Measurements from ENCODE around the gene TMEM165. TPM values are rescaled to one million over a fixed set of nuclear protein-coding genes. Genes with fewer than 3 reads are reported as not detected.
A peak's percentile ranks its signal among the peaks of the same experiment; 100 is the strongest.

Gene TMEM165
- total and polyA plus RNA-seq, 2 donors (not counting 3 experiments of a cell fraction or from before 2014, with no cell fraction given) = 144 to 177 TPM

DNA sequence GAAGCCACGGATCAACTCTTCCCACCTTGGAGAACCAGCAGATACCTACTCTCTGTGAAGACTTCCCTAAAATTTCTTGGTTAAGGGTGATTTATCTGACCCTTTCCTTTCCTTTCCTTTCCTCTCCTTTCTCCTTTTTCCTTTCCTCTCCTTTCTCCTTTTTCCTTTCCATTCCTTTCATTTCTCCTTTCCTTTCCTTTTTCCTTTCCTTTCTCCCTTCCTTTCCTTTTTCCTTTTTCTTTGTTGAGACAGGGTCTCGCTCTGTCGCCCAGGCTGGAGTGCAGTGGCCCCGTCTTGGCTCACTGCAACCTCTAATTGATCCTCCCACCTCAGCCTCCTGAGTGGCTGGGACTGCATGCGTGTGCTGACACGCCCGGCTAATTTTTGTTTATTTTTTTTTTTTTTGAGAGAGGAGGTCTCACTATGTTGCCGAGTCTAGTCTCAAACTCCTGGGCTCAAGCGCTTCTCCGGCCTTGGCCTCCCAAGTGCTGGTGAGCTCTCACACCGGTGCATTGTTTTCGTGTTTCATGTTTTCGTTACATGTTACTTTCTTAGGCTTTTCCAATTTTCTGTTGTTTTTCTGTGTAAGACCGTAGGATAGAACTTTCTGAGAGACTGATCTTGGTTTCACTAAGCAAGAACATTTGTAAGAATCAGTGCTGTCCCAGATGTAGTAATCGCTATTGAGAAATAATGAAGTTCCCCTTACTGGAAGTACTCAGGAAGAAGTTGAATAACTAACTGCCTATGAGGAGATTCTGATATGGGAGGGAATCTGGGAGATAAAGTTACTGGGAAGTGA, 2.0 kb downstream of the TMEM165 start:
- H4K20me1 ChIP-seq (replicated peaks; ENCODE audit: control insufficient read depth, extremely low read depth, insufficient read depth, low read length) = peaks cover 16% of the 10 kb centered on the region
- H3K9ac ChIP-seq (replicated peaks; ENCODE audit: extremely low read depth, insufficient read depth, low read length) = peak overlapping the region; percentile 94
- H2AFZ ChIP-seq (ENCODE audit: low read depth, low read length) = no peak overlapping the region
- dilution Hi-C loops (cut with MboI; ENCODE audit: extremely low pct_ligation_motif_present, low sequenced_read_pairs) (no loop called here), intact Hi-C loops (cut with micrococcal nuclease) (loop anchor here (1.0 to 5.0 kb wide), 6 partner anchors 35 to 426 kb away; partner anchors contain the start of gene KDR)
- ChIA-PET CTCF (interaction anchor here (1.0 to 2.4 kb wide), 6 partner anchors 11 to 426 kb away, joined by 3 to 14 read pairs (median 4); partner anchors contain the start of genes CLOCK and SRD5A3), POLR2A (interaction anchor here (1.2 kb wide), 1 partner anchor 52 kb away, joined by 4 read pairs; the partner anchor contains the start of gene SRD5A3)
- H3K79me2 ChIP-seq (ENCODE audit: control insufficient read depth, insufficient read depth, low read length) = peaks cover 61% of the 10 kb centered on the region
- H3K4me3 ChIP-seq (replicated peaks in 1 of 3; ENCODE audit: insufficient read depth in 1 of 3, low read depth in 1 of 3, low read length in 3 of 3) = peak overlapping the region; percentile 89 to 98 (median 91)
- no peak for FAIRE-seq
- H3K9me1 ChIP-seq (replicated peaks; ENCODE audit: control insufficient read depth, extremely low read depth, insufficient read depth, low read length) = no peaks in the 10 kb centered on the region
- no peaks in the 10 kb centered on the region for H3K9me3 ChIP-seq (replicated peaks; ENCODE audit: control insufficient read depth, insufficient read depth, low read length)
- H3K4me2 ChIP-seq (ENCODE audit: insufficient read depth, low read length) = peak overlapping the region; percentile 99
- BruUV-seq (replicated peaks) = no TSS peak
- peaks cover 19% of the 10 kb centered on the region for H3K4me1 ChIP-seq (ENCODE audit: control insufficient read depth, extremely low read depth, insufficient read depth, low read length)
- no peak for TF ChIP-seq EZH2 (IDR thresholded peaks at IDR 0.05; ENCODE audit: borderline replicate concordance, low read depth, low read length, severe bottlenecking)
- no peak for TF ChIP-seq MYC (IDR thresholded peaks at IDR 0.05; ENCODE audit: low read depth, low read length)
- no peak for TF ChIP-seq POLR2AphosphoS5 (IDR thresholded peaks at IDR 0.05; ENCODE audit: insufficient read depth, low read depth, low read length)
- TF ChIP-seq FOS (IDR thresholded peaks at IDR 0.05; ENCODE audit: borderline replicate concordance, insufficient read depth, low read length) = no peak
- TF ChIP-seq, protein P1, sequence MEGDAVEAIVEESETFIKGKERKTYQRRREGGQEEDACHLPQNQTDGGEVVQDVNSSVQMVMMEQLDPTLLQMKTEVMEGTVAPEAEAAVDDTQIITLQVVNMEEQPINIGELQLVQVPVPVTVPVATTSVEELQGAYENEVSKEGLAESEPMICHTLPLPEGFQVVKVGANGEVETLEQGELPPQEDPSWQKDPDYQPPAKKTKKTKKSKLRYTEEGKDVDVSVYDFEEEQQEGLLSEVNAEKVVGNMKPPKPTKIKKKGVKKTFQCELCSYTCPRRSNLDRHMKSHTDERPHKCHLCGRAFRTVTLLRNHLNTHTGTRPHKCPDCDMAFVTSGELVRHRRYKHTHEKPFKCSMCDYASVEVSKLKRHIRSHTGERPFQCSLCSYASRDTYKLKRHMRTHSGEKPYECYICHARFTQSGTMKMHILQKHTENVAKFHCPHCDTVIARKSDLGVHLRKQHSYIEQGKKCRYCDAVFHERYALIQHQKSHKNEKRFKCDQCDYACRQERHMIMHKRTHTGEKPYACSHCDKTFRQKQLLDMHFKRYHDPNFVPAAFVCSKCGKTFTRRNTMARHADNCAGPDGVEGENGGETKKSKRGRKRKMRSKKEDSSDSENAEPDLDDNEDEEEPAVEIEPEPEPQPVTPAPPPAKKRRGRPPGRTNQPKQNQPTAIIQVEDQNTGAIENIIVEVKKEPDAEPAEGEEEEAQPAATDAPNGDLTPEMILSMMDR (IDR thresholded peaks at IDR 0.05; ENCODE audit: extremely low read depth in 1 of 2, insufficient read depth in 1 of 2, low read depth in 1 of 2, low read length in 2 of 2) = no peak
- no peak for TF ChIP-seq MAX (IDR thresholded peaks at IDR 0.05; ENCODE audit: insufficient read depth, insufficient read length)
- TF ChIP-seq JUN (IDR thresholded peaks at IDR 0.05; ENCODE audit: borderline replicate concordance, insufficient read depth, insufficient read length, low read depth) = no peak
- TF ChIP-seq GATA2 (IDR thresholded peaks at IDR 0.05; ENCODE audit: insufficient read depth, insufficient read length, low read depth, low read length) = no peak
- TF ChIP-seq POLR2A (IDR thresholded peaks at IDR 0.05; ENCODE audit: low read depth, low read length) = no peak
- DNase-seq (ENCODE audit: low read depth, low spot score) = peak; percentile 53
- H3K27ac ChIP-seq (ENCODE audit: insufficient read depth, low read depth, low read length) = peak overlapping the region; percentile 79
- H3K27me3 ChIP-seq (ENCODE audit: control insufficient read depth in 2 of 2, insufficient read depth in 2 of 2, low read length in 2 of 2) = no peaks in the 10 kb centered on the region
- peaks cover 2 to 11% of the 10 kb centered on the region in 2 experiments for H3K36me3 ChIP-seq (ENCODE audit: control insufficient read depth in 2 of 2, extremely low read depth in 1 of 2, insufficient read depth in 2 of 2, low read length in 2 of 2)

Measured in endothelial cell of umbilical vein (primary cell).